Mesenchymal stem cell (in vitro differentiated cells and primary cell): Measurements from ENCODE around the gene ZNF26.

Source experiments
- DNase-seq: peaks from one replicate; pipeline ENCODE4 v3.0.0-alpha.2; 2013
- H2AFZ ChIP-seq: one replicate; pipeline ENCODE4 v1.6.1; 2013; ENCODE audit warnings: low read depth, mild to moderate bottlenecking, control low read depth, inconsistent platforms, low read length, moderate library complexity
- H2AK5ac ChIP-seq: 2 replicates; pipeline ENCODE4 v1.6.1; 2013; ENCODE audit warnings: low read length, moderate library complexity, mild to moderate bottlenecking, inconsistent platforms; ENCODE audit not compliant: severe bottlenecking
- H2BK120ac ChIP-seq: one replicate; pipeline ENCODE4 v1.6.1; 2013; ENCODE audit warnings: low read depth, mild to moderate bottlenecking, inconsistent platforms, low read length, moderate library complexity
- H2BK12ac ChIP-seq, 2 experiments: one replicate each; pipeline ENCODE4 v1.6.1; 2013; ENCODE audit warnings: inconsistent platforms in 2 of 2, low read length in 2 of 2, mild to moderate bottlenecking in 2 of 2, moderate library complexity in 2 of 2, control low read depth in 1 of 2
- H2BK15ac ChIP-seq: one replicate; pipeline ENCODE4 v1.6.1; 2013; ENCODE audit warnings: mild to moderate bottlenecking, low read depth, inconsistent platforms; ENCODE audit not compliant: poor library complexity, severe bottlenecking
- H2BK5ac ChIP-seq: 2 replicates; pipeline ENCODE4 v1.6.1; 2013; ENCODE audit warnings: low read depth, mild to moderate bottlenecking, low read length, control low read depth, inconsistent platforms; ENCODE audit not compliant: poor library complexity, severe bottlenecking
- H3K14ac ChIP-seq, 2 experiments: one replicate each; pipeline ENCODE4 v1.6.1; 2013; ENCODE audit warnings: inconsistent platforms in 2 of 2, low read length in 2 of 2, control low read depth in 1 of 2, mild to moderate bottlenecking in 1 of 2, moderate library complexity in 1 of 2
- H3K18ac ChIP-seq, 2 experiments: one replicate each; pipeline ENCODE4 v1.6.1; 2013; ENCODE audit warnings: inconsistent platforms in 2 of 2, low read length in 2 of 2, control low read depth in 1 of 2, low read depth in 1 of 2, mild to moderate bottlenecking in 1 of 2
- H3K23ac ChIP-seq, 2 experiments: one replicate each; pipeline ENCODE4 v1.6.1; 2013; ENCODE audit warnings: inconsistent platforms in 2 of 2, low read length in 2 of 2, mild to moderate bottlenecking in 2 of 2, moderate library complexity in 2 of 2, control low read depth in 1 of 2
- H3K27ac ChIP-seq: 2 replicates; pipeline ENCODE4 v1.5.1; 2013; ENCODE audit warnings: mild to moderate bottlenecking, moderate library complexity, low read length, control low read depth, inconsistent platforms; ENCODE audit not compliant: poor library complexity, severe bottlenecking
- H3K27me3 ChIP-seq, 2 experiments: 2 replicates each; pipeline versions ENCODE4 v1.6.1 to v1.7.0; 2013; ENCODE audit warnings: low read length in 2 of 2, mild to moderate bottlenecking in 2 of 2, moderate library complexity in 2 of 2, control low read depth in 1 of 2, inconsistent platforms in 1 of 2; ENCODE audit not compliant: control insufficient read depth in 1 of 2, insufficient read depth in 1 of 2
- H3K36me3 ChIP-seq, 2 experiments: 2 replicates each; pipeline versions ENCODE4 v1.6.1 to v1.7.0; 2013; ENCODE audit warnings: low read length in 2 of 2, control low read depth in 1 of 2, inconsistent platforms in 1 of 2, low read depth in 1 of 2, mild to moderate bottlenecking in 1 of 2; ENCODE audit not compliant: insufficient read depth in 2 of 2, control insufficient read depth in 1 of 2
- H3K4ac ChIP-seq, 2 experiments: one replicate each; pipeline ENCODE4 v1.6.1; 2013; ENCODE audit warnings: inconsistent platforms in 2 of 2, low read length in 2 of 2, mild to moderate bottlenecking in 2 of 2, moderate library complexity in 2 of 2, control low read depth in 1 of 2, low read depth in 1 of 2
- H3K4me1 ChIP-seq: 2 replicates; pipeline ENCODE4 v1.6.1; 2013; ENCODE audit warnings: low read depth, low read length, control low read depth; ENCODE audit not compliant: control insufficient read depth, insufficient read depth
- H3K4me2 ChIP-seq: 2 replicates; pipeline ENCODE4 v1.6.1; 2013; ENCODE audit warnings: low read length, mild to moderate bottlenecking, inconsistent platforms; ENCODE audit not compliant: poor library complexity, severe bottlenecking
- H3K4me3 ChIP-seq, 2 experiments: 2 replicates each; pipeline versions ENCODE4 v1.5.1 to v1.7.0; 2013; ENCODE audit warnings: low read length in 2 of 2, mild to moderate bottlenecking in 2 of 2, control low read depth in 1 of 2, low read depth in 1 of 2; ENCODE audit not compliant: insufficient read depth in 1 of 2
- H3K79me1 ChIP-seq: replicated peaks from 2 replicates; pipeline ENCODE4 v1.6.1; 2013; ENCODE audit warnings: mild to moderate bottlenecking, control low read depth, low read length, inconsistent platforms; ENCODE audit not compliant: poor library complexity, severe bottlenecking
- H3K9ac ChIP-seq: 2 replicates; pipeline ENCODE4 v1.7.0; 2013; ENCODE audit warnings: mild to moderate bottlenecking, low read length, moderate library complexity
- H3K9me3 ChIP-seq: 2 replicates; pipeline ENCODE4 v1.7.0; 2013; ENCODE audit warnings: mild to moderate bottlenecking, low read length; ENCODE audit not compliant: control insufficient read depth
- H4K8ac ChIP-seq: one replicate; pipeline ENCODE4 v1.6.1; 2013; ENCODE audit warnings: inconsistent platforms, mild to moderate bottlenecking, low read length, moderate library complexity
- H4K91ac ChIP-seq: one replicate; pipeline ENCODE4 v1.6.1; 2013; ENCODE audit warnings: mild to moderate bottlenecking, low read length, inconsistent platforms
- WGBS: methylation state at CpG from one replicate; pipeline ENCODE4 v1.1.7; 2013; ENCODE audit warnings: mixed read lengths; 5-methylcytosine and 5-hydroxymethylcytosine counted together

ZNF26 gene

GRCh38 chr12:132940071-132940719 lies 46.0 kb upstream of the ZNF26 start:
- Histone ChIP-seq H2AFZ (no peak overlapping the region), H3K4me3 (peak overlapping the region in 1 of 2 experiments; percentile 58), H4K8ac (no peak overlapping the region), H3K4me1 (no peaks in the 10 kb centered on the region), H3K14ac (no peak overlapping the region), H3K4me2 (no peak overlapping the region), H4K91ac (no peak overlapping the region), H3K4ac (no peak overlapping the region), H2BK5ac (no peak overlapping the region), H3K27ac (no peak overlapping the region), H3K18ac (no peak overlapping the region), H3K27me3 (no peaks in the 10 kb centered on the region), H2AK5ac (no peak overlapping the region), H2BK15ac (no peak overlapping the region), H3K9me3 (peaks cover 78% of the 10 kb centered on the region), H3K79me1 (peaks cover 4% of the 10 kb centered on the region), H2BK120ac (no peak overlapping the region), H2BK12ac (no peak overlapping the region), H3K9ac (no peak overlapping the region), H3K36me3 (peaks cover 49 to 60% of the 10 kb centered on the region in 2 experiments), H3K23ac (no peak overlapping the region)
- DNase-seq, result no peak
- 98% methylated on average over 13 of the region's 15 CpGs for WGBS

GRCh38 chr12:132941336-132941954 lies 44.7 kb upstream of the ZNF26 start:
- Histone ChIP-seq H4K91ac (no peak overlapping the region), H3K23ac (no peak overlapping the region), H3K9ac (no peak overlapping the region), H3K27ac (no peak overlapping the region), H3K18ac (no peak overlapping the region), H3K4me2 (no peak overlapping the region), H2BK12ac (no peak overlapping the region), H3K4me1 (no peaks in the 10 kb centered on the region), H2AFZ (no peak overlapping the region), H3K36me3 (peaks cover 59 to 70% of the 10 kb centered on the region in 2 experiments), H3K9me3 (peaks cover 82% of the 10 kb centered on the region), H3K14ac (no peak overlapping the region), H3K4ac (no peak overlapping the region), H2BK120ac (no peak overlapping the region), H3K27me3 (no peaks in the 10 kb centered on the region), H2BK15ac (no peak overlapping the region), H3K79me1 (peaks cover 12% of the 10 kb centered on the region), H4K8ac (no peak overlapping the region), H3K4me3 (peak overlapping the region in 1 of 2 experiments; percentile 69), H2BK5ac (no peak overlapping the region), H2AK5ac (no peak overlapping the region)
- no peak for DNase-seq
- WGBS, result 98% methylated on average over 34 of the region's 34 CpGs

DNA sequence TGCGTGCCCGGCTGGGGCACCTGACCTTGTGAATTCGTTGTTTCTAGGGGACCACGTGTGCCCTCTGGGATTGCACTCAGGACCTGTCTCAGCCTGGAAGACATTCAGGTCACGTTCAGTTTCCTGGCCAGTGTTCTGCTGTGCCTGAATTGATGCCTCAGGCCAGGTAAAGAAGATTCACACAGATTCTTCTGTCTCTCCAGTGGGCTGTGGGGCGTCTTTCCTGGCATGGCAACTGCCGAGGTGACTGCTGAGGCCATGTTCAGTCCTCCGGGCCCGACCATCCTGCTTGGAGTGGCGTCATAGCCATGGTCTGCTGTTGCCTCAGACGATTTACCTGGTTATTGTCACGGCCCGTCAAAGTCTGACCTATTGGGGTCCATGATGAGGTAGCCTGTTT lies 43.6 kb upstream of the ZNF26 start:
- Histone ChIP-seq H3K27ac (no peak overlapping the region), H3K23ac (no peak overlapping the region), H4K91ac (no peak overlapping the region), H3K27me3 (no peaks in the 10 kb centered on the region), H3K79me1 (peaks cover 17% of the 10 kb centered on the region), H3K36me3 (peaks cover 66 to 78% of the 10 kb centered on the region in 2 experiments), H2BK15ac (no peak overlapping the region), H2BK5ac (no peak overlapping the region), H3K4me1 (no peaks in the 10 kb centered on the region), H4K8ac (no peak overlapping the region), H3K4me2 (no peak overlapping the region), H2AK5ac (no peak overlapping the region), H3K4ac (no peak overlapping the region), H2AFZ (no peak overlapping the region), H3K14ac (no peak overlapping the region), H3K9ac (no peak overlapping the region), H3K4me3 (peak overlapping the region in 1 of 2 experiments; percentile 69), H2BK120ac (no peak overlapping the region), H3K18ac (no peak overlapping the region), H2BK12ac (no peak overlapping the region), H3K9me3 (peaks cover 82% of the 10 kb centered on the region)
- DNase-seq, result no peak
- WGBS, result 98% methylated on average over 13 of the region's 13 CpGs

DNA sequence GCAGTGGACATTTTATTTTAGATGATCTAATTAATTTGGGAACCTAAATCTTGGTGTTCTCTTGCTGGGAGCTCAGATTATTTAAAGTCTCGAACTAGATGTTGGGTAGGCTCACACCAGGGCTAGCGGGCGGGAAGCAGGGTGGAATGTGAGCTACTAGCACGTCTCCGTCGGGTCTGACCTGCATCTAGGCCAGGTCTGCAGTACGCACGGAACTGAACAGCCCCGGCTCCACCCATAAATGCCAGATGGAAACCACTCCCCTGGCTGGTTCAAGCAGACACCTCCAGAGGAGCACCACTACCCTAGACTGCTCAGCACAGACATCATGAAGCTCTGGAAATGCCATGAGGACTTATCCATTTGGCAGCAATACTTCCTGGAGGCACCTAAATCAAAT lies 40.4 kb upstream of the ZNF26 start:
- Histone ChIP-seq H4K91ac (no peak overlapping the region), H3K14ac (no peak overlapping the region), H3K4ac (no peak overlapping the region), H2AK5ac (no peak overlapping the region), H2BK120ac (no peak overlapping the region), H2BK12ac (no peak overlapping the region), H2BK5ac (no peak overlapping the region), H3K18ac (no peak overlapping the region), H3K79me1 (peaks cover 37% of the 10 kb centered on the region), H2AFZ (no peak overlapping the region), H2BK15ac (no peak overlapping the region), H3K4me1 (no peaks in the 10 kb centered on the region), H3K9me3 (peaks cover 99% of the 10 kb centered on the region), H3K23ac (no peak overlapping the region), H3K9ac (no peak overlapping the region), H3K36me3 (peaks cover 83 to 97% of the 10 kb centered on the region in 2 experiments), H3K27ac (no peak overlapping the region), H4K8ac (no peak overlapping the region), H3K4me3 (peak overlapping the region in 1 of 2 experiments; percentile 69), H3K27me3 (no peaks in the 10 kb centered on the region), H3K4me2 (no peak overlapping the region)
- DNase-seq, result no peak
- WGBS, result 97% methylated on average over 9 of the region's 9 CpGs
